Measurements from ENCODE around the gene TGFBRAP1. TPM values are rescaled to one million over a fixed set of nuclear protein-coding genes. Genes with fewer than 3 reads are reported as not detected.
"Not testable (repeated sequence)": the region's sequence is repeated elsewhere in the genome, so short reads cannot be mapped to it uniquely, and the experiment has no call there.

TGFBRAP1 gene
- total RNA-seq, 2 donors from 2014 or later, result 16.8 to 19.7 TPM

DNA sequence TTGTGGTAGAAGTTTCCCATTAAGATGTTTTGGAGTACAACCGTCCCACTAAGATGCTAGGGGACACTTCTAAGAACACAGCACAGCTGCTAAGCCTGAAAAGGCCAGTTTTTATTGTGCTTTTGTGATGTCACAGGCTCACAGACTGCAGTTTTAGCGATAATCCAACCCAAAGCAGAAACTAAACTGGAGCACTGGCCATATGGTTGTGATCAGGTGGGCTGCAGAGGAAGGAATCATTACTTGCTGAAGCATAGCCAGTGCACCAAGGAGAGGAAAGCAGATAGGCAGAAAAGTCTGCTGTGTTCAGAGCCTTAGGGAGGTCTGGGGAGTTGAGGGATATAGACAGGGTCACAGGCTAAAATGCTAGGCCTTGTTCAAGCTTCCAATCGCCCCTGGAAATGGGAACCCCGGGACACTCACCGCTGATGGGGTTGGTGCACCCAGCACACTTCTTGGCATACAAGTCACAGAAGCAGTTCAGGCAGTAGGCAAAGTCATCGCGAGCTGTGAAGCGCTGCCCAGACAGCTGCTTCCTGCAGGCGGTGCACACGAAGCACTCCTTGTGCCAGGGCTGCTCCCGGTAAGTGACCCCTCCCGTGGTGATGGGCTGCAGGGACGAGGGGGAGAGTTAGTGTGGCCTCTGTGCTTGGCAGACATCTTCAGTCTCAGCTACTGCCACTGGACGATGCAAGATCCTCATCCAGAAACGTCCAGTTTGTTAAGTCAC lies 33.5 kb upstream of the TGFBRAP1 start:
- intact Hi-C loops (cut with DNase I, micrococcal nuclease), result no loop called here
- no peak for DNase-seq
- ATAC-seq, result no peak

- no peak for DNase-seq
- intact Hi-C loops (cut with DNase I, micrococcal nuclease), result no loop called here
- no peak for ATAC-seq
Observed at GRCh38 chr2:105361102-105361889, 31.8 kb upstream of the TGFBRAP1 start.

GRCh38 chr2:105358593-105358992 lies 29.1 kb upstream of the TGFBRAP1 start:
- DNase-seq, result no peak
- intact Hi-C loops (cut with DNase I, micrococcal nuclease), result no loop called here
- no peak for ATAC-seq

DNA sequence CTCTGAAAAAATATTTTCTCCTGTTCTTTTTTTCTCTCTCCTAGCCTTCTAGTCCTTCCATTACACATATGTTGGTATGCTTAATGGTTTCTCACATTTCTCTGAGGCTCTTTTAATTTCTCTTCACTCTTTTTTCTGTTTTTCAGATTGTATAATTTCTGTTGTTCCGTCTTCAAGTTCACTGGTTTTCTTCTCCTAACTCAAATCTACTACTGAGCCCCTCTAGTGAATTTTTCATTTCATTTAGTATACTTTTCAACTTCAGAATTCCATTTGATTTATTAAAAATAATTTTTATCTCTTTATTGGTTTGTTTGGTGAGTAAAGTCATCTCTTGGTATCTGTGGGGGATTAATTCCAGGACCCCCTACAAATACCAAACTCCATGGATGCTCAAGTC lies 27.6 kb upstream of the TGFBRAP1 start:
- DNase-seq (no peak), ATAC-seq (no peak)
- intact Hi-C loops (cut with DNase I, micrococcal nuclease), result no loop called here

GRCh38 chr2:105344704-105345345 lies 15.3 kb upstream of the TGFBRAP1 start:
- intact Hi-C loops (cut with DNase I, micrococcal nuclease), result no loop called here
- DNase-seq (no peak), ATAC-seq (peak; percentile 72)

- no peak for ATAC-seq
- intact Hi-C loops (cut with DNase I, micrococcal nuclease), result no loop called here
- DNase-seq, result no peak
Observed at GRCh38 chr2:105339414-105339813, 9.9 kb upstream of the TGFBRAP1 start.

DNA sequence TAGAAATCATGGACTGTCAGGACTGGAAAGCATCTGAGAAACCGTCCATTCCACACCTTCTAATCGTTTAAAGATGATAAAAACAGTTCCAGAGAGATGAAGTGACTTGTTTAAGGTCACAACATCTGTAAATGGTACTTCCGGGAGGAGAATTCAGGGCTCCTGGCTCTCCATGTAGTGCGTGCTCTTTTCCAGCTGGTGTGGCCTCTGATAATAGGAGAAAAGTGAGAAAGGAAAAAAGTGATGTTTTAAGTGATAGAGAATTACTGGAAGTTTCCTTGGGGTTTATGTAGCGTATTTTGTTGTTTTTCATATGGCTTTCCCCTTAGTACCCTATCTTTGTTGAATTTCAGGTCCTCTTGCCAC lies 8.5 kb upstream of the TGFBRAP1 start:
- ATAC-seq (peak; percentile 49), DNase-seq (no peak)
- intact Hi-C loops (cut with DNase I, micrococcal nuclease), result no loop called here

- ATAC-seq (peak; percentile 93), DNase-seq (peak; percentile 85 to 91)
- intact Hi-C loops (cut with DNase I, micrococcal nuclease), result no loop called here
Observed at GRCh38 chr2:105337122-105338019, 7.8 kb upstream of the TGFBRAP1 start, which contains the start of gene C2orf49. Gene C2orf49, plus strand, starts transcription at chr2:105337540. Its CDS starts 48 bp downstream, at chr2:105337588.

- ATAC-seq (no peak), DNase-seq (no peak)
- intact Hi-C loops (cut with DNase I, micrococcal nuclease), result no loop called here
Observed at GRCh38 chr2:105336786-105337121, 7.2 kb upstream of the TGFBRAP1 start.

- intact Hi-C loops (cut with DNase I, micrococcal nuclease), result no loop called here
- ATAC-seq (no peak), DNase-seq (no peak)
Observed at GRCh38 chr2:105335469-105335868, 5.9 kb upstream of the TGFBRAP1 start.

- no peak for ATAC-seq
- no peak for DNase-seq
- intact Hi-C loops (cut with DNase I, micrococcal nuclease), result no loop called here
Observed at GRCh38 chr2:105334211-105334610, 4.7 kb upstream of the TGFBRAP1 start.

DNA sequence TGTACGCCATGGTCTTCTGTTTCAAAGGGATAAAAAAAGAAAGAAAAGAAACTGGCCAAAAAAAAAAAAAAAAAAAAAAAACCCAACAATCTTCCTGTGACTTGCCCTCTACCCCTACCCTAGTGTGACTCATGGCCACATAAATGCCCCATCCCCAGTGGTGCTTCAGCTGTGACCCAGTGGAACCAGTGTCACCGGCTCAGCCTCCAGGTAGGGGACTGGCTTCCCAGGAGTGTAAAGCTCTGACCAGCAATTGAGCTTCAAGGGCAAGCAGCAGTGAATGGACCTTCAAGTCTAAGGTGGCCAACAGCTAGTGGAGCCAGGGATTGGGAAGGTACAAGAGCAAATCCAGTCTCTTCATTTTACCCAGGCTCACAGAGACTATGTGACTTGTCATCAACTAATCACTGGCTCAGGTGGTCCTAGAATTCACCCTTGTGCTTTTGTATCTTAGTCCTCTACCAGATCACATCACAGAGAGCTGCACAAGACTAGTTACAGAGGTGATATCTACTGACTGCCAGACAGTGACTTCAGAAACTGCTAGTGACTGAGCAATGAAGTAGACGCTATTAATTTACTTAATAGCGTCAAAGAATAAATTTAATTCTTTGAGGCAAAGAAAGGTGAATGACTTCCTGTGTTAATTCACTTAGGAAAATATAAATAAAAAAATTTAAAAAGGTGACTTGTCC lies 1.3 kb upstream of the TGFBRAP1 start:
- ATAC-seq, result peak; percentile 16
- intact Hi-C loops (cut with DNase I, micrococcal nuclease), result no loop called here
- no peak for DNase-seq

- peak; percentile 28 to 41 for DNase-seq
- peak; percentile 21 for ATAC-seq
- intact Hi-C loops (cut with DNase I, micrococcal nuclease), result no loop called here
Observed at GRCh38 chr2:105329197-105329554, 359 bp downstream of the TGFBRAP1 start.

GRCh38 chr2:105328281-105329196 lies 996 bp downstream of the TGFBRAP1 start:
- ATAC-seq (peak; percentile 58), DNase-seq (peak; percentile 45 to 52)
- intact Hi-C loops (cut with DNase I, micrococcal nuclease), result no loop called here

DNA sequence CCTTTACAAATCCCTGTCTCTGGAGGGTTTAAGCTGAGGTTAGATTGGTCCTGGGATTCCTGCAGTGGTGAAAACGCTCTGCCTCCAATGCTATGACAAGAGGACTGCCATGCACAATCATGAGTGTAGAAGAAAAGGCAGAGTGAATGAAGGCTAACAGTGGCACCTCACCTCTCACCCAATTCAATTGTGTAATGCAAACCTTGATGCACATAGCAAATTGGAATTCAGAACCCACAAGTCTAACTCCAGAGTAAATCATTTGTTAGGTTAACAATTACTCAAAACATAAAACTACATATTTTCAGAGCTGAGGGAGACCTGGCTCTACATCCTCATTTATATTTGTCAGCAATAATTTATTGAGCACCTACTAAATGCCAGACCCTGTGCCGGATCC lies 1.8 kb downstream of the TGFBRAP1 start:
- intact Hi-C loops (cut with DNase I, micrococcal nuclease), result no loop called here
- ATAC-seq, result no peak
- no peak for DNase-seq

DNA sequence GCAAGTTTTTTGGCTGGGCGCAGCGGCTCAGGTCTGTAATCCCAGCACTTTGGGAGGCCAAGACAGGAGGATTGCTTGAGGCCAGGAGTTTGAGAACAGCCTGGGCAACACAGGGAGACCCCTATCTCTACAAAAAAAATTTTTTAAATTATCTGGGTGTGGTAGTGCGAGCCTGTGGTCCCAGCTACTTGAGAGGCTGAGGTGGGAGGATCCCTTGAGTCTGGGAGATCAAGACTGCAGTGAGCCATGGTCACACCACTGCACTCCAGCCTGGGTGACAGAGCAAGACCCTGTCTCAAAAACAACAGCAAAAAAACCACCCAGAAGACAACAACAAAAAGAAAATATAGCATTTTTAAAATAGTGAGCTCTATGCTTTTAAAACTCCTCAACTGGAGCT lies 2.3 kb downstream of the TGFBRAP1 start:
- DNase-seq; intact Hi-C loops (cut with DNase I, micrococcal nuclease); ATAC-seq: not testable (repeated sequence)

- intact Hi-C loops (cut with DNase I, micrococcal nuclease), result no loop called here
- DNase-seq (no peak), ATAC-seq (no peak)
Observed at GRCh38 chr2:105325389-105325963, 4.1 kb downstream of the TGFBRAP1 start.

All from left colon (tissue), 2 donors.